Putamen (tissue), 1 donor: ENCODE measurements around the gene TIMP1.
"Not testable (repeated sequence)": the region's sequence is repeated elsewhere in the genome, so short reads cannot be mapped to it uniquely, and the experiment has no call there.

ENCODE experiments used
- DNase-seq: peaks from one replicate; pipeline ENCODE4 v3.0.0-alpha.2; 2016; ENCODE audit warnings: low spot score

The TIMP1 gene

DNA sequence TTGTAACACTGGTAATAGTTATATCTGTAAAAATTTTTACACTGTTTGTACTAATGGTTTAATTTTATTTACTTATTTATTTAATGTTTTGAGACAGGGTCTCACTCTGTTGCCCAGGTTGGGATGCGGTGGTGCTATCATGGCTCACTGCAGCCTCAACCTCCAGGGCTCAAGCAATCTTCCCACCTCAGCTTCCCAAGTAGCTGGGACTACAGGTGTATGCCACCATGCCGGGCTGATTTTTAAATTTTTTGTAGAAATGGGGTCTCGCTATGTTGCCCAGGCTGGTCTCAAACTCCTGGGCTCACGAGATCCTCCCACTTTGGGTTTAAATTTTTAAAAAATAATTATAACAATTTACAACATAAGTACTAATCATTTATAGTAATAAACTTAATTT lies 20.9 kb downstream of the TIMP1 start:
- DNase-seq = not testable (repeated sequence)

DNA sequence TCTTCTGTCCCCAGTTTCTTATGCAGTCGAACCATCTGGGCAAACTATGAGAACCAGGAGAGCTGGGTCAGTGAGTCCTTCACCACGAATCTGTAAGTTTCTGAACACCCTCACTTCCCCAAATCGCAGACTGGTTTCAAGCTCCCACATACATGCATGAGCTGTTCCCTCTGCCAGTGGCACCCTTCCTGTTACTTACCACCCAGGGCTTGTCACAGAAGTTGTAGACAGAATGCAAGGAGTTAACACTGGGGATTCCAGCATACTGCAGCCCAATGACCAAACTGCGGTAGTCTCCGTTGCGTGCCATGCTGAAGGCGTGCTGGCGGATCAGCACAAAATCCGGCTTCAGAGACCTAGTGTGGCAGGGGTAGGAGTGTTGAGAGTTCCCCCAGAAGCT lies 22.8 kb downstream of the TIMP1 start:
- no peak for DNase-seq

DNA sequence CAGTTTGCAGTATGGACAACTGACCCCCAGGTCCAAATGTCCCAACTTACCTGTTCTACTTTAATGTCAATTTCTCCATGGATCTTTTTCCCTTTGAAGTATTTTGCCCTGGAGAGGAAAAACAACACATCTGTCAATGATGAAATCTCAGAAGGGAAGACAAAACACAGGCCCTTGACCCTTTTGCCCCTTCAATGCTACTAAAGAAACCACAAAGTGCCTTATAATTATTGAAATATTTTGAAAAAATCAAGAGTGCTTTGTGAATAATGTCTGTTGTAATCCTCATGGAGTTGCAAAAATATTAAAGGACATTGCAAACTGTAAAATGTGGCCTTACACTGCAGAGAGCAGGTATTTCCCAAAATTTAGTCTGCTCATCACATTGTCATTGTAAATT lies 24.9 kb downstream of the TIMP1 start:
- no peak for DNase-seq

- DNase-seq = no peak
Observed at GRCh38 chrX:47608130-47608810, 26.0 kb downstream of the TIMP1 start.

DNA sequence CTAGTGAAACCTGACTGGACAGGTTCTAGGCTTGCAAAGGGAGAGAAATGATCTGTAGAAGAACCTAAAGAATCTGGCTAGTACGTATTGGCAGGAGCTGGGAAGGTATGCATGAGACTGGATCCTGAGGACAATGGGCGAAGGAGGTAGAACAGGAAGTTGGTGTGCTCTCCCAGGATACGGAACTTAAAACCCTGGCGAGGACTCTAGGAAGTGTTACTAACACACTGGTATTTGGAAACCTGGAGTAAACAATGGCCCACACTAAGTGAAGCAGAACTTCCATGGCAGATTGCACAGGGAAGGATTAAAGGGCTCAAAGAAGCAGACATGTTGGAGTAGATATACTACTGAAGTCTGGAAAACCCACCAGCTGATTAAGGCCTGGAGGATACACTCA lies 28.3 kb downstream of the TIMP1 start:
- DNase-seq = no peak

- no peak for DNase-seq
Observed at GRCh38 chrX:47611489-47611888, 29.3 kb downstream of the TIMP1 start.

GRCh38 chrX:47611926-47612325 lies 29.7 kb downstream of the TIMP1 start:
- no peak for DNase-seq

- DNase-seq = no peak
Observed at GRCh38 chrX:47612418-47612817, 30.2 kb downstream of the TIMP1 start.

DNA sequence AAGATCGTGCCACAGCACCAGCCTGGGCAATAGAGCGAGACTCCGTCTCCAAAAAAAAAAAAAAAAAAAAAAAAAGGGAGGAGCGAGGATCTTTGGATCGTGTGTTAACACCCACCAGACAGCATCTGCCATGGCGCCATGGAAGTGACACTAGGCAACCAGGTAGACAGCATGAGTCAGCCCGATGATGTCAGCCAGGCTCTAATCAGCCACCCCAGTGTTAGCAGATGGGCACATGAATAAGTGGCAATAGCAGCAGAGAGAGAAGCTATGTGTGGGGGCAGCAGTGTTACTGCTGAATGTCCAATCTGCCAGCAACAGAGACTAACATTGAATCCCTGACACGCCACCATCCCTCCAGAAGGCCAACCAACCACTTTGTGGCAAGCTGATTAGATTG lies 30.8 kb downstream of the TIMP1 start:
- DNase-seq = no peak

- no peak for DNase-seq
Observed at GRCh38 chrX:47614618-47615017, 32.4 kb downstream of the TIMP1 start.

DNA sequence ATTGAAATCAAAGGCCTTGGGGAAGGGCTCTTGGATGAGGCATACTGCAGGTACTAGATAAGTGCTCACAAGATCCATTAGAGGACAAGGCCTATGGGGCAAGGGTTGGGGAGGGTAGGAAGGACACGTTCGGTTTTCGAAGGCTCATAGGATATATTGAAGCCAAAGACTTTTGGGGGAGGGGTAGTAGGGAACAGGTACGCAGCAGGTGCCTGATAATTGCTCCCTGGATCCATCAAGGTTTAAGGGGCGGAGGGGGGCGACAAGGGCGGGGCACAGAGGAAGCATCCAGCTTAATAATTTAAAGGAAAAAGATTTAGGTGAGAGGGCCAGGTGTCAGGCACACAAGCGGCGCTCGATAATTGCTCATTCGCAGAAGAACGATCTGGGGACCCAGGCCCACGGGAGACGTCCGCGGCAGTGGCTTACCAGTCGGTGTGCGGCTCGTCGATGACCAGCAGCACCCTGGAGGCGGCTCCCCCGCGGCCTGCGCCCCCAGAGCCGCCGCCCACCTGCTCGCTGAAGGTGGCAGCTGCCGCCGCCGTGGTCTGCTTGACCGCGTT lies 36.8 kb downstream of the TIMP1 start:
- no peak for DNase-seq

GRCh38 chrX:47619486-47620302 lies 37.5 kb downstream of the TIMP1 start, which contains the start of gene SYN1:
TSS of gene SYN1 (minus strand) at chrX:47619857. CDS start at chrX:47619728, 129 bp downstream.
- peak; percentile 78 for DNase-seq

GRCh38 chrX:47620303-47620685 lies 38.1 kb downstream of the TIMP1 start:
- no peak for DNase-seq

DNA sequence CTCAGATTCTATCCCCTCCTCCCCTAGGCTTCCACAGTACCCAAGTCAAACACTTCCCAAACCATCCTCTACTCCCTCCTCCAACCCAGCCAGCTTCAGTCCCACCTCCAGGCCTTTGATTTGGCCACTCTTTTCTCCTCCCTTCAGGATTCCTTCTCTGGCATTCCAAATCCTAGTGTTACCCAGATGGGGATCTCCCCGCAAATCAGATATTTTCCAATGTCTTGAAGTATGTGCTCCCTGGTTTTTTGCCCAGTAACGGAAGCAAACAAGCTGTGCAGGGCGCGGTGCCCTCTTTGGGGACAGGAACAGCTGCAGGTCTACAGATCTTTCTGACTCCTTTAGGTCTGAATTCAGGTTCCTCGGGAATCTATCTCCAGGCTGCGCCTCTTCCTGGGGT lies 39.6 kb downstream of the TIMP1 start:
- no peak for DNase-seq

DNA sequence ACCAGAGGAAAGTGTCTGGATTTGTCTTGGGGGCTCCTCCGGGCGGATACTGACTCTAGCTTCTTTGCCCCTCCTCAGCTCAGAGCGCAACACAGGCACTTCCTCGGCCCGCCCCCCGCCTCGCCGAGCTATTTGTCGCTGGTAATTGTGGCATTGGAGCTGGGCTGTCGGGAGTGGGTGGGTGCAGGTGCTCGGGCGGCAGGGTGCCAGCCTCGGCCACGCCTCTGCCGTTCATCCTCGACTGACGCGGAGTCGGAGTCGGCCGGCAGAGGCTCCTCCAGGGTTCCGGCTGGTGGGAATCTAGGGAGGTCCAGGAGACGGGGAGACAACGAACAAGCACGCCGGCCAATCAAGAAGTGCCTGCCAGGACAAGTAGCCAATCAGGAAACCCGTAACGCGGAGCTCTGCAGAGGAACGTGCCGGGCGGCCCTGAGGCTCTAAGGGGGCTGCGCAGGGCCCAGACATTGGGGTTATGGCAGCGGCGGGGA lies 41.3 kb downstream of the TIMP1 start:
- DNase-seq = no peak

DNA sequence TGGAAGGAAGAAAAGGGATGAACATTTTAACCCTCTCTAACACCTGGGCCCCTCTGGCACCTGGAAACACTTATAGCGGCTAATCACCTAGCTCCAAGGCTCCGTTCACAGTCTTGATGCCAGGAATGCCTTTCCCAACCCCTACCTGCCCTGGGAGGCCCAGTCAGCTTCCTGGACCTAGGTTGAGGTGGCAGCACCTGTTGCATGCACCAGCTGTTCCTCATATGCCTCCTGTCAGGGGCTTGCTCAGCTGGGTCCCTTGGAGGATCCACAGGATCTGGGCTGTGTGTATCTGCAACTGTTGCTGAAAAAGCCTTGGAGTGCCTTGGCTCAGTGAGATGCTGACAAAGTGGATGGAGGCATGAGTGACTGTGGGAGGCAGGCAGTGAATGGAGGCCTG lies 43.1 kb downstream of the TIMP1 start:
- DNase-seq = no peak

DNA sequence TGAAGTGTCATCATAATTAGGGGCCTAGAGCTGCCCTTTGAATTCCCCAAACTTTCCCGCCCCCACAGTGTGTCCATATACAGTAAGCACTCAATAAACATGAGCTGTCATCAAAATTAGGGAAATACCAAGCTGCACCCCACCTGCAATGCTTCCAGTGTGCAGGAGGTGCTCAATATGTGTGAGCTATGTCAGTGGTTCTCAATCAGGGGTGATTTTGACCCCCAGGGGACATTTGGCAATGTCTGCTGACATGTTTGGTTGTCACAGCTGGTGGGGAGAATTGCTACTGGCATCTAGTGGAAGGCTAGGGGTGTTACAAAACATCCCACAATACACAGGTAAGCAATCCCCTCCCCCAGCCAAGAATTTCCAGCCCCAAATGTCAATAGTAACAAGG lies 46.7 kb downstream of the TIMP1 start:
- no peak for DNase-seq

DNA sequence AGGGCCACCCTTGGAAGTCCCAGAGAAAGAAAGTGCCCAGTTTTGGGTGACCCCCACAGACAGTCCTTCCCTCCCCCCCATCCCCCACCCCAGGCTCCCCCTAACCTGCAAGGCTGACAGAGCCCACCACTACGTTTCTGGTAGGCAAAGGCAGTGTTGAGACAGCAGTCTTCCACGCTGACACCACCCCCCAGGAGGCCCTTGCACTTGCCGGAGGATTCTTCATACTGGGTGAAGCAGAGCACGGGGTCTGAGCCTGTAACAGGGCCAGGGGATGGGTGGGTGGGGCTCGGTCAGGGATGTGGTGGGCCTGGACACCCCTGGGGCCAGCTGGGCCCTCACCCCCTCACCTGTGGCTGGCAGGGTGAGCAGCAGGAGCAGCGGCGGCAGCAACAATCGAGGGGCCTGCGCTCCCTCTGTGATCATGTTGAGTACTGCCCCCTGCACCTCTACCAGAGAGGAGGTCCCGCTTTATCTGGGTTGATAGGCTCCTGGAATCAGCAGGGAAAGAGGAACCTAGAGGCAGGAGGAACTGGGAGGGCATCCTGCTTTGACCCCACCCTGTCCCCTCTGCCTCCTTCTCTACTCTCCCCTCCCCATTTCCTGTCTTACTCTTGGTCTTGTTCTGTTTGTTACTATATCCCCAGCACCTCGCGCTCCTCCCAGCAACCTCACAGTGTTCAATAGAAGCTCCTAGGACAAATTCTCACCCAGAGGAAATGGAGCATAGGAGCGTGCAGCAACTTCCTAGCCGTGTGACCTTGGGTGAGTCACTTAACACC lies 47.4 kb downstream of the TIMP1 start, which contains the start of gene CFP:
Gene CFP (minus strand): TSS at position 512 of the 782 bp plus-strand sequence. CDS start 86 bp downstream, at position 426.
- no peak for DNase-seq

DNA sequence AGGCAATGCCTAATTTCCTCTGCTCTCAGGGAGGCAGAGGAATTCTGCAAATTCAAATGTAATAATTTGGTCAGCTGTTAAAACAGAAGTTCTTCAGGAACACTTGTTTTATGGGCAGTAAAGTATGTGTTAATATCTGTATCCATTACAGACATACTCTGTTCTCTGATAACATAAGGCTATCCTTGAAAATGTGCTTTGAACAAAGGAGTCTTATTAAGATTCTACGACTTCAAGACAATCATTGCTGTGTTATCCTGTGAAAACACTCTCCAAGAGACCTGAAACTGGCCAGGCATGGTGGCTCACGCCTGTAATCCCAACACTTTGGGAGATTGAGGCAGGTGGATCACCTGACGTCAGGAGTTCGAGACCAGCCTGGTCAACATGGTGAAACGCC lies 49.4 kb downstream of the TIMP1 start:
- no peak for DNase-seq

DNA sequence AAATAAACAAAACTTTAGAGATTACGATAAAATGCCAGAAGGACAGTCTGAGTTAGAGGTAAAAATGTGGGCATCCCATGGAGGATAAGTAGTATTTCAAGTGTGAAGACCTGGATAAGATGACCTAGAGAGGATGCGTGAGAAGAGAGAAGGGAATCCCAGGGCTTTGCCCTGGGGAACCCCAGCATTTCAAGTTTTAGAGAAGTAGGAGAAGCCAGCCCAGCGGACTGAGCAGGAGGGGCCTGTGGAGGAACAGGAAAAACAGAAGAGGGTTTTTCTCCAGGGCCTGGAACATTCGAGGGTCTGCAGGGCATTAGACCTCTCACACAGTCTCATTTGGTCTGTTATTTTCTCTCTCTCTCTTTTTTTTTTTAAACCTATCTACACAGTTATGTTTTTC lies 50.4 kb downstream of the TIMP1 start:
- no peak for DNase-seq

GRCh38 chrX:47633689-47634590 lies 51.7 kb downstream of the TIMP1 start:
- DNase-seq = no peak
